ENCODE measurements around the gene STAT3.
A peak's percentile ranks its signal among the peaks of the same experiment; 100 is the strongest.
"Not testable (repeated sequence)": the region's sequence is repeated elsewhere in the genome, so short reads cannot be mapped to it uniquely, and the experiment has no call there.

STAT3 gene

DNA sequence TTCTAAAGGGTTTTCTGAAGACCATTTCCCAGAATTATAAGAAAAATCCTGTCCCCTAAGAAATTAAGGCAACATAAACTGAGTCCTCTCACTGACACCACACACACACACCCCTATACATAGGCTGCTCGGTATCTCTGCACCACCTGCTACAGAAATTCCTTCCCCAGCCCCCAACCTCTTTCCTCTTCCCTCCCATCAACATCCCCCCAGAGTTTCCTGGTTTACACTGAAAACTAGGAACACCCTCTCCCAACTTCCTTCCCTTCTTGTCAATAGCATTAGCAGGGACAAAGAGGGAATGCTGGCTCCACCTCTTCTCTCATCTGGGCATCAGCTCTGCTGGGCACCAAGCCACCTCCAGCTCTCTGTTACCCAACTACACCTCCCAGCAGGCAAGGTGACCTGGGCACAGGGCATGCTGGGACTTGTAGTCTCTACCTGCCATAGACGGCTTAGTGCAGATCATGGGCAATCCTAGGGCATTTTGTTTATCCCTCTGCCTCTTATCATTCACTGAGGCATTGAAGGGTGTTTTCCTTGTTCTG lies 19.1 kb upstream of the STAT3 start:
- Histone ChIP-seq H3K9me3 (ENCODE audit: insufficient read depth, low read depth, low read length) (no peaks in the 10 kb centered on the region), H3K4me1 (ENCODE audit: insufficient read depth, low read length) (peaks cover 22% of the 10 kb centered on the region), H3K36me3 (ENCODE audit: insufficient read depth, low read length) (peaks cover 14% of the 10 kb centered on the region; the same call in 1 of the 2 replicates), H3K4me3 (ENCODE audit: low read length) (no peak overlapping the region), H3K27me3 (ENCODE audit: insufficient read depth, low read length) (no peaks in the 10 kb centered on the region), H3K9ac (ENCODE audit: low read depth, low read length) (no peak overlapping the region), H3K27ac (ENCODE audit: low read depth, low read length) (no peak overlapping the region)
- 30% methylated on average over 2 of the region's 2 CpGs for WGBS

DNA sequence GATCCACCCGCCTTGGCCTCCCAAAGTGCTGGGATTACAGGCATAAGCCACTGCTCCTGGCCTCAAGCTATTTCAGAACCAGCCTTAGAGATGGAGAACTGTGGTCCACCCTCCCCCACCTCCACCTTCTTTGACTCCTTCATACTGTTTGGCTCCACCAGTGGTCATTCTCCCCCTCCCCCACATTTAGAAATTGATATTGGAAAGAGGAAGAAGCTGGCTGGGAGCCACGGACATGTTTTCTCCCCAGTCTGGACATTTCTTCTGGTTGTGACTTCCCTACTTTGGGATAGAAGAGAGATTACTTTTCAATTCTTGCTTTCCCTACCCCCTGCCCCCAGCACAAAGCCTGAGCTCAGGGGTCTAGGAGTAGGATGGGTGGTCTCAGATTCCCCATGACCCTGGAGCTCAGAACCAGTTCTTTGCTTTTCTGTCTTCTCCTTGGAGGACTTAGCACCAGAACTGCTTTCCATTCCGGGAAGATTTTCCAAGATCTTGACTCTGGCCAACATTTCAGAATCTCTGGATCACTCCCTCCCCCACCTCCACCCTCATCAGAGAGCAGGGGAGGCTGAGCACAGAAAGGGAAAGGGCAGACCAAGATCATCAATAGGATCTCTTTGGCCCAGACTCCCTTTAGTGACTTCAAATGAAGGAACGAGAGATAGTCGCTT lies 18.5 kb upstream of the STAT3 start:
- H3K27ac ChIP-seq (ENCODE audit: low read depth, low read length), result no peak overlapping the region
- WGBS, result 92% methylated on average over 4 of the region's 5 CpGs
- no peaks in the 10 kb centered on the region for H3K9me3 ChIP-seq (ENCODE audit: insufficient read depth, low read depth, low read length)
- no peak overlapping the region for H3K4me3 ChIP-seq (ENCODE audit: low read length)
- H3K9ac ChIP-seq (ENCODE audit: low read depth, low read length), result no peak overlapping the region
- H3K36me3 ChIP-seq (ENCODE audit: insufficient read depth, low read length), result peaks cover 14% of the 10 kb centered on the region; the same call in 1 of the 2 replicates
- H3K4me1 ChIP-seq (ENCODE audit: insufficient read depth, low read length), result peaks cover 28% of the 10 kb centered on the region
- H3K27me3 ChIP-seq (ENCODE audit: insufficient read depth, low read length), result no peaks in the 10 kb centered on the region

DNA sequence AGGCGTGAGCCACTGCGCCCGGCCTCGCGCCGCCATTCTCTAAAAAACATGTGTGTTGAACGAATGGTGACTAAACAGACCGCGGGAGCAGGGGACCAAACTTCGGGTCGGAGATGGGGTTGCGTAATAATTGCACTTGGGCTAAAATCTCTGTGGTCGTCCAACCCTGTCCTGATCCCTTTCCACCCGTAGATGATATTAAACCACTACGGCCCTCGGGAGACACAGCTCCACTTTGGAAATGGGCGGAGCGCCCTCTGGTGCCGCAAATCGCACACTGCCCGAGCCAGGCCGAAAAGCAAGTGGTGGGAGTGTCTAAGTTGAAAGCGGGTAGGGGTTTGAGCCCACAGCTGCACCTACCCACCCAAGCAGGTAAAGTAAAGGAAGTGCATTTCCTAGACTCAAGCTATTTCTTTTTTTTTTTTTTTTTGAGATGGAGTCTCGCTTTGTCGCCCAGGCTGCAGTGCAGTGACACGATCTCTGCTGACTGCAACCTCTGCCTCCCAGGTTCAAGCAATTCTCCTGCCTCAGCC lies 17.8 kb upstream of the STAT3 start:
- Histone ChIP-seq H3K4me1 (ENCODE audit: insufficient read depth, low read length) (peaks cover 28% of the 10 kb centered on the region), H3K27ac (ENCODE audit: low read depth, low read length) (no peak overlapping the region), H3K4me3 (ENCODE audit: low read length) (no peak overlapping the region), H3K9me3 (ENCODE audit: insufficient read depth, low read depth, low read length) (no peaks in the 10 kb centered on the region), H3K27me3 (ENCODE audit: insufficient read depth, low read length) (no peaks in the 10 kb centered on the region), H3K9ac (ENCODE audit: low read depth, low read length) (no peak overlapping the region), H3K36me3 (ENCODE audit: insufficient read depth, low read length) (peaks cover 14% of the 10 kb centered on the region; the same call in 1 of the 2 replicates)
- WGBS, result 57% methylated on average over 26 of the region's 26 CpGs

DNA sequence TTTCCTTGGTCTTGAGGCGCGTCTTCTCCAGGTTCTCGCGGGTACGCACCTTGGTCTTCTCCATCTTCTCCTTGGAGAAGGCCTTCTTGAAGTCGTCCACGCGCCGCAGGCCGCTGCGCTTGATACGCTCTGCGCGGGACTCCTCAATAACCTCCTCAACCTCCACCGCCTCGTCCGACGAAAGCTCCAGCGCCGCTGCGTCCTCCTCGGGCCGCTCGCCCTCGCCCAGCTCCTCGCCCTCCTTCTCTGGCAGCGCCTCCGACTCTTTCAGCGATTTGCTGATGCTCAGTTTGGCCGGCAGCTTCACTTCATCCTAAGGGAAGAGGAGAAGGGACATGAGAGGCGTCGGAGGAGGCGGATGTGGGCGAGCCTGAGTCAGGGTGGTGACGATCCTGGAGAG lies 16.8 kb upstream of the STAT3 start:
- Histone ChIP-seq H3K36me3 (ENCODE audit: insufficient read depth, low read length) (peaks cover 14% of the 10 kb centered on the region; the same call in 1 of the 2 replicates), H3K27me3 (ENCODE audit: insufficient read depth, low read length) (no peaks in the 10 kb centered on the region), H3K4me3 (ENCODE audit: low read length) (no peak overlapping the region), H3K9me3 (ENCODE audit: insufficient read depth, low read depth, low read length) (no peaks in the 10 kb centered on the region), H3K4me1 (ENCODE audit: insufficient read depth, low read length) (peaks cover 32% of the 10 kb centered on the region), H3K9ac (ENCODE audit: low read depth, low read length) (no peak overlapping the region), H3K27ac (ENCODE audit: low read depth, low read length) (no peak overlapping the region)
- WGBS, result 96% methylated on average over 35 of the region's 35 CpGs

DNA sequence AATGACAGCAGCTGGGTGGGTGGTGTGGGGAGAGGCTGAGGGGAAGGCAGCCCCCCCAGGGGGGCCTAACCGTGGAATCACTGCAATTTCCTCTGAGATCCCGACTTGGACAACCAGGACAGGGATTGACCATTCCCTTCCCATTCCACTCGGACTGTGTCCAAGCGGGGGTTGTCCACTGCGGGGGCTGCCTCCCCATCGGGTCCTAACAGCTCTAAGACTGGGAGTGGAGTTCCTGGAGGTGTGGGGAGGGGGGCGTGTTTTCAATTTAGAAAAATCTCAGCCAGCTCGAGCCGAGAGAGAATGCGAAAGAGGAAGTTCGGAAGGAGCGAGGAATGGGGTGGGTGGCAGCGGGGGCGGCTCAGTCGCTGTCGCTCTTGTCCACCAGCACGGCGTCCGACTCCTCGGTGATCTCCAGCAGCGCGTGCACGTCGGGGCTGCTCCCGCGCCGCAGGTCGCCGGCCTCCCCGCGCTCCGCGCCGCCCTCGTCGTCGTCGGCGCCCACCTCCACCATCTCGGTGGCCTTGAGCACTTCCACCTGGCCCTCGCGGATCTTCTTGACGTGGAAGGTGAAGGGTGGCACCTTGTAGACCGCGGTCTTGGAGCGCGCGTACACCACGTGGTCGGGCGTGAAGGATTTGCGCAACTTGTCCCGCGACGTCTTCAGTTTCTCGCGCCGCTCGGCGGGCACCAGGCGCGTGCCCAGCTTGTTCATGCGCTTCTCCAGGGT lies 16.2 kb upstream of the STAT3 start:
- H3K27ac ChIP-seq (ENCODE audit: low read depth, low read length), result no peak overlapping the region
- no peaks in the 10 kb centered on the region for H3K27me3 ChIP-seq (ENCODE audit: insufficient read depth, low read length)
- peaks cover 36% of the 10 kb centered on the region for H3K4me1 ChIP-seq (ENCODE audit: insufficient read depth, low read length)
- no peak overlapping the region for H3K9ac ChIP-seq (ENCODE audit: low read depth, low read length)
- peaks cover 14% of the 10 kb centered on the region; the same call in 1 of the 2 replicates for H3K36me3 ChIP-seq (ENCODE audit: insufficient read depth, low read length)
- 95% methylated on average over 63 of the region's 63 CpGs for WGBS
- no peak overlapping the region for H3K4me3 ChIP-seq (ENCODE audit: low read length)
- no peaks in the 10 kb centered on the region for H3K9me3 ChIP-seq (ENCODE audit: insufficient read depth, low read depth, low read length)

- 71% methylated on average over 6 of the region's 6 CpGs for WGBS
- Histone ChIP-seq H3K27ac (ENCODE audit: low read depth, low read length) (peak overlapping the region; percentile 80; the same call in 1 of the 2 replicates), H3K9me3 (ENCODE audit: insufficient read depth, low read depth, low read length) (no peaks in the 10 kb centered on the region), H3K4me1 (ENCODE audit: insufficient read depth, low read length) (peaks cover 36% of the 10 kb centered on the region), H3K9ac (ENCODE audit: low read depth, low read length) (peak overlapping the region; percentile 37; the same call in 1 of the 2 replicates), H3K36me3 (ENCODE audit: insufficient read depth, low read length) (peaks cover 14% of the 10 kb centered on the region; the same call in 1 of the 2 replicates), H3K27me3 (ENCODE audit: insufficient read depth, low read length) (no peaks in the 10 kb centered on the region), H3K4me3 (ENCODE audit: low read length) (no peak overlapping the region)
Observed at GRCh38 chr17:42403150-42403549, 14.9 kb upstream of the STAT3 start.

DNA sequence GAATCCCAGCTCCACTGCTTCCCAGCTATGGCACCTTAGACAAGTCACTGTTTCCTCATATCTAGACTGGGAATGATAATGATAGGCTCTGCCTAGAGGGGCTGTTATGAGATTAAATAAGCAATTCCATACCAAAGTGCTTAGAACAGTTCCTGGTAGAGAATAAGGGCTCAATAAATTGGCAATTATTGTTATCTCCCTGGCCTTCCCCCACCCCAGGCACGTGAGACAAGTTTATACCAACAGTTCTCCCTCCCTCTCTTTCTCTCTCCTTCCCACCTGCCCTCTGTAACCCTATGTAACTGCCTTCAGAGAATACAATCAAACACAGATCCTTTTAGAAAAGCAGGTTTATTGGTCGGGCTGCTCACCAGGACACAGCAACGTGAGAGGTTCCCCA lies 13.9 kb upstream of the STAT3 start:
- H3K27me3 ChIP-seq (ENCODE audit: insufficient read depth, low read length), result no peaks in the 10 kb centered on the region
- no peaks in the 10 kb centered on the region for H3K9me3 ChIP-seq (ENCODE audit: insufficient read depth, low read depth, low read length)
- peaks cover 14% of the 10 kb centered on the region; the same call in 1 of the 2 replicates for H3K36me3 ChIP-seq (ENCODE audit: insufficient read depth, low read length)
- H3K4me1 ChIP-seq (ENCODE audit: insufficient read depth, low read length), result peaks cover 33% of the 10 kb centered on the region
- 17% methylated on average over 3 of the region's 3 CpGs for WGBS
- H3K4me3 ChIP-seq (ENCODE audit: low read length), result no peak overlapping the region
- H3K9ac ChIP-seq (ENCODE audit: low read depth, low read length), result peak overlapping the region; percentile 37; the same call in 1 of the 2 replicates
- H3K27ac ChIP-seq (ENCODE audit: low read depth, low read length), result peak overlapping the region; percentile 80

- not testable (repeated sequence) for H3K27me3 ChIP-seq (ENCODE audit: insufficient read depth, low read length); H3K27ac ChIP-seq (ENCODE audit: low read depth, low read length); H3K4me3 ChIP-seq (ENCODE audit: low read length); H3K9me3 ChIP-seq (ENCODE audit: insufficient read depth, low read depth, low read length); H3K9ac ChIP-seq (ENCODE audit: low read depth, low read length)
- H3K4me1 ChIP-seq (ENCODE audit: insufficient read depth, low read length), result peaks cover 26% of the 10 kb centered on the region
- 91% methylated on average over 8 of the region's 8 CpGs for WGBS
- H3K36me3 ChIP-seq (ENCODE audit: insufficient read depth, low read length), result peaks cover 14% of the 10 kb centered on the region; the same call in 1 of the 2 replicates
Observed at GRCh38 chr17:42400844-42401375, 12.7 kb upstream of the STAT3 start.

GRCh38 chr17:42399948-42400843 lies 12.0 kb upstream of the STAT3 start:
- 64% methylated on average over 6 of the region's 6 CpGs for WGBS
- no peak overlapping the region for H3K9ac ChIP-seq (ENCODE audit: low read depth, low read length)
- no peaks in the 10 kb centered on the region for H3K27me3 ChIP-seq (ENCODE audit: insufficient read depth, low read length)
- peak overlapping the region; percentile 20; the same call in 1 of the 2 replicates for H3K27ac ChIP-seq (ENCODE audit: low read depth, low read length)
- no peaks in the 10 kb centered on the region for H3K9me3 ChIP-seq (ENCODE audit: insufficient read depth, low read depth, low read length)
- peaks cover 26% of the 10 kb centered on the region for H3K4me1 ChIP-seq (ENCODE audit: insufficient read depth, low read length)
- H3K4me3 ChIP-seq (ENCODE audit: low read length), result no peak overlapping the region
- peaks cover 14% of the 10 kb centered on the region; the same call in 1 of the 2 replicates for H3K36me3 ChIP-seq (ENCODE audit: insufficient read depth, low read length)

DNA sequence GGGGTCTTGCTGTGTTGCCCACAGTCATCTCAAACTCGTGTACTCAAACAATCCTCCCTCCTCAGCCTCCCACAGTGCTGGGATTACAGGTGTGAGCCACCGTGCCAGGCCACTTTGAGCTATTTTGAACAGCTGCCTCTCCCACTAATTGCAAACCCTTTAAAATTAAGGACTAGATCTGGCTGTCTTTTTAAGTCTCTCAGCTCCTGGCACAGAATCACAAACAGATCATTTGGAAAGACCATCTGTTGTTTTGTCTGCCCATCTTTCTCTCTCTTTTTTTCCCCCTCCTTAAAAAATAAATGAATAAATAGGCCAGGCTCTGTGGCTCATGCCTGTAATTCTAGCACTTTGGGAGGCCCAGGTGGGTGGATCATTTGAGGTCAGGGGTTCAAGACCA lies 10.9 kb upstream of the STAT3 start:
- no peaks in the 10 kb centered on the region for H3K27me3 ChIP-seq (ENCODE audit: insufficient read depth, low read length)
- no peaks in the 10 kb centered on the region for H3K9me3 ChIP-seq (ENCODE audit: insufficient read depth, low read depth, low read length)
- H3K36me3 ChIP-seq (ENCODE audit: insufficient read depth, low read length), result peaks cover 5% of the 10 kb centered on the region; the same call in 1 of the 2 replicates
- H3K9ac ChIP-seq (ENCODE audit: low read depth, low read length), result no peak overlapping the region
- 88% methylated on average over 2 of the region's 2 CpGs for WGBS
- H3K27ac ChIP-seq (ENCODE audit: low read depth, low read length), result no peak overlapping the region
- peaks cover 26% of the 10 kb centered on the region for H3K4me1 ChIP-seq (ENCODE audit: insufficient read depth, low read length)
- H3K4me3 ChIP-seq (ENCODE audit: low read length), result no peak overlapping the region
